Measurements from ENCODE around the gene RBMS3. TPM values are rescaled to one million over a fixed set of nuclear protein-coding genes. Genes with fewer than 3 reads are reported as not detected.

The RBMS3 gene
- total RNA-seq, 2 donors from 2014 or later = 31.7 to 45.1 TPM

- Histone ChIP-seq H3K4me1 (replicated peaks) (no peaks in the 10 kb centered on the region), H3K9me3 (no peaks in the 10 kb centered on the region), H3K36me3 (no peaks in the 10 kb centered on the region), H3K27me3 (replicated peaks; ENCODE audit: insufficient read depth) (no peaks in the 10 kb centered on the region), H3K4me3 (no peak overlapping the region), H3K27ac (no peak overlapping the region)
- intact Hi-C loops (cut with DNase I) = no loop called here
- DNase-seq (ENCODE audit: low spot score) = no peak
- WGBS = 87% methylated on average over 2 of the region's 2 CpGs
- TF ChIP-seq POLR2A (IDR thresholded peaks at IDR 0.05) (no peak), CTCF (IDR thresholded peaks at IDR 0.05) (no peak), POLR2AphosphoS5 (IDR thresholded peaks at IDR 0.05) (no peak)
Measured at GRCh38 chr3:29627136-29628117, 346.6 kb downstream of the RBMS3 start.

GRCh38 chr3:29628795-29629194, 347.9 kb downstream of the RBMS3 start:
- H3K9me3 ChIP-seq = no peaks in the 10 kb centered on the region
- no peak overlapping the region for H3K27ac ChIP-seq
- TF ChIP-seq POLR2A (IDR thresholded peaks at IDR 0.05) (no peak), POLR2AphosphoS5 (IDR thresholded peaks at IDR 0.05) (no peak), CTCF (IDR thresholded peaks at IDR 0.05) (no peak)
- no peaks in the 10 kb centered on the region for H3K36me3 ChIP-seq
- intact Hi-C loops (cut with DNase I) = no loop called here
- no peaks in the 10 kb centered on the region for H3K4me1 ChIP-seq (replicated peaks)
- no peaks in the 10 kb centered on the region for H3K27me3 ChIP-seq (replicated peaks; ENCODE audit: insufficient read depth)
- 55% methylated on average over 2 of the region's 2 CpGs for WGBS
- no peak for DNase-seq (ENCODE audit: low spot score)
- H3K4me3 ChIP-seq = no peak overlapping the region

- Histone ChIP-seq H3K4me3 (no peak overlapping the region), H3K36me3 (no peaks in the 10 kb centered on the region), H3K9me3 (no peaks in the 10 kb centered on the region), H3K27ac (no peak overlapping the region), H3K27me3 (replicated peaks; ENCODE audit: insufficient read depth) (no peaks in the 10 kb centered on the region), H3K4me1 (replicated peaks) (no peaks in the 10 kb centered on the region)
- no peak for DNase-seq (ENCODE audit: low spot score)
- TF ChIP-seq POLR2AphosphoS5 (IDR thresholded peaks at IDR 0.05) = no peak
- TF ChIP-seq CTCF (IDR thresholded peaks at IDR 0.05) = no peak
- TF ChIP-seq POLR2A (IDR thresholded peaks at IDR 0.05) = no peak
- WGBS = 28% methylated on average over 1 of the region's 1 CpG
- intact Hi-C loops (cut with DNase I) = no loop called here
Measured at GRCh38 chr3:29635888-29636287, 355.0 kb downstream of the RBMS3 start.

- TF ChIP-seq POLR2AphosphoS5 (IDR thresholded peaks at IDR 0.05) (no peak), POLR2A (IDR thresholded peaks at IDR 0.05) (no peak), CTCF (IDR thresholded peaks at IDR 0.05) (no peak)
- 90% methylated on average over 3 of the region's 3 CpGs for WGBS
- peaks cover 2% of the 10 kb centered on the region for H3K4me1 ChIP-seq (replicated peaks)
- DNase-seq (ENCODE audit: low spot score) = no peak
- no peaks in the 10 kb centered on the region for H3K27me3 ChIP-seq (replicated peaks; ENCODE audit: insufficient read depth)
- intact Hi-C loops (cut with DNase I) = no loop called here
- no peaks in the 10 kb centered on the region for H3K9me3 ChIP-seq
- H3K4me3 ChIP-seq = no peak overlapping the region
- no peak overlapping the region for H3K27ac ChIP-seq
- no peaks in the 10 kb centered on the region for H3K36me3 ChIP-seq
Measured at GRCh38 chr3:29637068-29637467, 356.2 kb downstream of the RBMS3 start.
